ENCODE measurements around the gene GPD1. TPM values are rescaled to one million over a fixed set of nuclear protein-coding genes. Genes with fewer than 3 reads are reported as not detected.
A peak's percentile ranks its signal among the peaks of the same experiment; 100 is the strongest.

Gene GPD1
- total RNA-seq, 6 donors from 2014 or later = 2.1 to 73.1 (median 60.2) TPM

GRCh38 chr12:50057896-50058670, 45.7 kb upstream of the GPD1 start:
- Histone ChIP-seq H3K4me3 (peak overlapping the region in 3 of 4 donors; percentile 58 to 75 (median 62)), H3K27ac (no peak overlapping the region), H3K4me1 (peaks cover 20 to 30% (median 23%) of the 10 kb centered on the region in 4 donors), H3K27me3 (peaks cover 0 to 19% (median 6%) of the 10 kb centered on the region in 4 donors), H3K36me3 (no peaks in the 10 kb centered on the region), H3K9me3 (no peaks in the 10 kb centered on the region)
- TF ChIP-seq POLR2AphosphoS5 (IDR thresholded peaks at IDR 0.05) (no peak), CTCF (IDR thresholded peaks at IDR 0.05) (no peak), EP300 (IDR thresholded peaks at IDR 0.05) (no peak), POLR2A (IDR thresholded peaks at IDR 0.05) (no peak)
- DNase-seq (no peak), ATAC-seq (ENCODE audit: low FRiP score in 2 of 2) (no peak)
- WGBS, 2 donors = 37 to 80% methylated on average over 3 to 19 of the region's 30 CpGs

- no peak for ATAC-seq (ENCODE audit: low FRiP score in 2 of 2)
- Histone ChIP-seq H3K9me3 (no peaks in the 10 kb centered on the region), H3K36me3 (no peaks in the 10 kb centered on the region), H3K27me3 (peaks cover 0 to 19% (median 6%) of the 10 kb centered on the region in 4 donors), H3K27ac (no peak overlapping the region), H3K4me3 (no peak overlapping the region), H3K4me1 (peaks cover 20 to 30% (median 23%) of the 10 kb centered on the region in 4 donors)
- DNase-seq = peak in 1 of 2 donors; percentile 58
- 80 to 95% methylated on average over 4 to 15 of the region's 15 CpGs for WGBS, 2 donors
- TF ChIP-seq POLR2AphosphoS5 (IDR thresholded peaks at IDR 0.05) (no peak), POLR2A (IDR thresholded peaks at IDR 0.05) (no peak), CTCF (IDR thresholded peaks at IDR 0.05) (no peak), EP300 (IDR thresholded peaks at IDR 0.05) (no peak)
These were observed 45.0 kb upstream of the GPD1 start for GRCh38 chr12:50058743-50059312.

GRCh38 chr12:50059440-50060119, 44.2 kb upstream of the GPD1 start:
- ATAC-seq (ENCODE audit: low FRiP score in 2 of 2) = no peak
- Histone ChIP-seq H3K4me3 (no peak overlapping the region), H3K4me1 (peaks cover 20 to 30% (median 23%) of the 10 kb centered on the region in 4 donors), H3K9me3 (no peaks in the 10 kb centered on the region), H3K36me3 (no peaks in the 10 kb centered on the region), H3K27me3 (peaks cover 0 to 19% (median 6%) of the 10 kb centered on the region in 4 donors), H3K27ac (no peak overlapping the region)
- DNase-seq = no peak
- TF ChIP-seq POLR2A (IDR thresholded peaks at IDR 0.05) (no peak), EP300 (IDR thresholded peaks at IDR 0.05) (no peak), CTCF (IDR thresholded peaks at IDR 0.05) (no peak), POLR2AphosphoS5 (IDR thresholded peaks at IDR 0.05) (no peak)
- 63 to 83% methylated on average over 12 of the region's 12 CpGs for WGBS, 2 donors

GRCh38 chr12:50060120-50060468, 43.7 kb upstream of the GPD1 start:
- WGBS, 2 donors = 86 to 94% methylated on average over 3 of the region's 4 CpGs
- peaks cover 0 to 19% (median 6%) of the 10 kb centered on the region in 4 donors for H3K27me3 ChIP-seq

More at GRCh38 chr12:50060120-50060468, 43.7 kb upstream of the GPD1 start:
- no peak for ATAC-seq (ENCODE audit: low FRiP score in 2 of 2)
- TF ChIP-seq POLR2AphosphoS5 (IDR thresholded peaks at IDR 0.05) = no peak
- TF ChIP-seq EP300 (IDR thresholded peaks at IDR 0.05) = no peak
- TF ChIP-seq POLR2A (IDR thresholded peaks at IDR 0.05) = no peak
- no peak for TF ChIP-seq CTCF (IDR thresholded peaks at IDR 0.05)
- DNase-seq = no peak
- H3K4me1 ChIP-seq = peaks cover 20 to 30% (median 23%) of the 10 kb centered on the region in 4 donors
- no peaks in the 10 kb centered on the region for H3K36me3 ChIP-seq
- no peak overlapping the region for H3K27ac ChIP-seq
- no peak overlapping the region for H3K4me3 ChIP-seq
- no peaks in the 10 kb centered on the region for H3K9me3 ChIP-seq

Data from upper lobe of left lung (tissue), 6 donors.